HepG2 (cell line): ENCODE results near the gene TMEM184B. TPM values are rescaled to one million over a fixed set of nuclear protein-coding genes. Genes with fewer than 3 reads are reported as not detected.

Experiments used
- ATF7 ChIP-seq, 2 experiments: fragments of 450-650 bp in 1 of 2; sonication (generic) in 1 of 2; formaldehyde crosslinking in 1 of 2; IDR thresholded peaks; 2 replicates each; pipeline versions ENCODE4 v1.4.0 to v1.6.1; 2016 to 2020; ENCODE audit warnings: antibody characterized with exemption in 1 of 2, mild to moderate bottlenecking in 1 of 2, missing genetic modification reagents in 1 of 2
- ATF7-NPFF ChIP-seq: sonication (generic); formaldehyde crosslinking; IDR thresholded peaks from 2 replicates; pipeline ENCODE4 v1.8.1; 2023; ENCODE audit warnings: mild to moderate bottlenecking, low read depth, missing genetic modification reagents, moderate library complexity
- DDIT3 ChIP-seq: sonication (generic); formaldehyde crosslinking; IDR thresholded peaks from 2 replicates; pipeline ENCODE4 v1.4.0; 2020; ENCODE audit warnings: mild to moderate bottlenecking, missing genetic modification reagents
- GPN1 ChIP-seq: sonication (generic); formaldehyde crosslinking; IDR thresholded peaks from 2 replicates; pipeline ENCODE4 v1.5.1; 2020; ENCODE audit warnings: missing genetic modification reagents, borderline replicate concordance
- HES4 ChIP-seq: sonication (generic); formaldehyde crosslinking; IDR thresholded peaks from 2 replicates; pipeline ENCODE4 v1.9.0; 2021; ENCODE audit warnings: mild to moderate bottlenecking, missing genetic modification reagents, borderline replicate concordance
- HMG20A ChIP-seq: IDR thresholded peaks from 2 replicates; pipeline ENCODE4 v1.6.1; 2016; ENCODE audit warnings: borderline replicate concordance
- MYPOP ChIP-seq: sonication (generic); formaldehyde crosslinking; IDR thresholded peaks from 2 replicates; pipeline ENCODE4 v1.8.1; 2023; ENCODE audit warnings: mild to moderate bottlenecking, moderate library complexity, missing genetic modification reagents
- NFRKB ChIP-seq: fragments of 450-650 bp; IDR thresholded peaks from 2 replicates; pipeline ENCODE4 v1.6.1; 2017
- PHF8 ChIP-seq: sonication (generic); formaldehyde crosslinking; IDR thresholded peaks from 2 replicates; pipeline ENCODE4 v1.5.0; 2020; ENCODE audit warnings: missing genetic modification reagents
- RBAK ChIP-seq: sonication (generic); formaldehyde crosslinking; IDR thresholded peaks from 2 replicates; pipeline ENCODE4 v1.5.1; 2020; ENCODE audit warnings: mild to moderate bottlenecking, missing genetic modification reagents
- RBM22 ChIP-seq: fragments of 200-400 bp; formaldehyde crosslinking; optimal IDR thresholded peaks from 2 replicates; pipeline ENCODE3; 2017; ENCODE audit warnings: mild to moderate bottlenecking, low read length, moderate library complexity
- SATB2 ChIP-seq: sonication (generic); formaldehyde crosslinking; IDR thresholded peaks from 2 replicates; pipeline ENCODE4 v1.5.0; 2020; ENCODE audit warnings: missing genetic modification reagents
- SP1 ChIP-seq, 2 experiments: fragments of 450-650 bp in 1 of 2; sonication (generic) in 1 of 2; formaldehyde crosslinking in 1 of 2; IDR thresholded peaks; 2 replicates each; pipeline versions ENCODE4 v1.4.0 to v1.6.1; 2016 to 2020; ENCODE audit warnings: missing genetic modification reagents in 1 of 2
- ZNF207 ChIP-seq: fragments of 450-650 bp; IDR thresholded peaks from 2 replicates; pipeline ENCODE4 v1.6.1; 2016; ENCODE audit warnings: antibody characterized with exemption, borderline replicate concordance
- ZNF296 ChIP-seq: sonication (generic); formaldehyde crosslinking; conservative IDR thresholded peaks from 2 replicates; pipeline ENCODE4 v1.5.0; 2020; ENCODE audit warnings: mild to moderate bottlenecking, missing genetic modification reagents
- ZNF557 ChIP-seq: sonication (generic); formaldehyde crosslinking; IDR thresholded peaks from 2 replicates; pipeline ENCODE4 v1.4.0; 2020; ENCODE audit warnings: missing genetic modification reagents
- ZNF652 ChIP-seq: IDR thresholded peaks from 2 replicates; pipeline ENCODE4 v1.6.1; 2016; ENCODE audit warnings: low read depth, borderline replicate concordance
- ZNF761 ChIP-seq: sonication (generic); formaldehyde crosslinking; conservative IDR thresholded peaks from 2 replicates; pipeline ENCODE4 v1.4.0; 2020; ENCODE audit warnings: mild to moderate bottlenecking, missing genetic modification reagents
- polyA plus RNA-seq, 8 experiments: library from polyadenylated mRNA; depleted of rRNA in 3 of 8; stranded (reverse) in 7 of 8; unstranded in 1 of 8; fragments of >200 nt; fragmentation: Illumina TruSeq in 4 of 8; extraction: Trizol in 4 of 8; gene quantifications; 2 replicates each; pipeline versions ENCODE4 v1.2.1 to v1.2.3, GENCODE V29; 2011 to 2016; ENCODE audit warnings: low read depth in 4 of 8, missing spikeins in 1 of 8, mixed read lengths in 1 of 8; ENCODE audit not compliant: insufficient read depth in 1 of 8
- total RNA-seq, 5 experiments: library from RNA; depleted of rRNA; stranded (reverse); fragments of >200 nt; fragmentation: Illumina TruSeq; extraction: Trizol; gene quantifications; 2 replicates each; pipeline ENCODE4 v1.2.3, GENCODE V29; 2016; ENCODE audit warnings: low read depth in 1 of 5
- TF ChIP-seq, protein P1 (sequence below): IDR thresholded peaks from 2 replicates; pipeline ENCODE4 v1.6.1; 2018; ENCODE audit warnings: missing genetic modification reagents, mild to moderate bottlenecking, missing compliant biosample characterization
- TF ChIP-seq, protein P2 (sequence below): sonication (generic); formaldehyde crosslinking; IDR thresholded peaks from 2 replicates; pipeline ENCODE4 v1.5.0; 2020; ENCODE audit warnings: missing genetic modification reagents, mild to moderate bottlenecking, borderline replicate concordance
- TF ChIP-seq, protein P3 (sequence below): sonication (generic); formaldehyde crosslinking; IDR thresholded peaks from 2 replicates; pipeline ENCODE4 v1.5.1; 2020; ENCODE audit warnings: mild to moderate bottlenecking, missing genetic modification reagents, borderline replicate concordance
- TF ChIP-seq, protein P4 (sequence below), 2 experiments: sonication (generic) in 1 of 2; formaldehyde crosslinking in 1 of 2; IDR thresholded peaks; 2 replicates each; pipeline versions ENCODE4 v1.4.0 to v1.6.1; 2018 to 2020; ENCODE audit warnings: missing genetic modification reagents in 2 of 2, borderline replicate concordance in 1 of 2, low read depth in 1 of 2, mild to moderate bottlenecking in 1 of 2, missing biosample characterization in 1 of 2
- TF ChIP-seq, protein P5 (sequence below): sonication (generic); formaldehyde crosslinking; IDR thresholded peaks from 2 replicates; pipeline ENCODE4 v1.4.0; 2020; ENCODE audit warnings: missing genetic modification reagents

The TMEM184B gene
- total and polyA plus RNA-seq, 2 of the 13 experiments (the other 11 are each of a cell fraction or from before 2014, with no cell fraction given) = 15.9 to 16.0 TPM

GRCh38 chr22:38203090-38203810 is 69.6 kb downstream of the TMEM184B start (continued):
- TF ChIP-seq, protein P1, sequence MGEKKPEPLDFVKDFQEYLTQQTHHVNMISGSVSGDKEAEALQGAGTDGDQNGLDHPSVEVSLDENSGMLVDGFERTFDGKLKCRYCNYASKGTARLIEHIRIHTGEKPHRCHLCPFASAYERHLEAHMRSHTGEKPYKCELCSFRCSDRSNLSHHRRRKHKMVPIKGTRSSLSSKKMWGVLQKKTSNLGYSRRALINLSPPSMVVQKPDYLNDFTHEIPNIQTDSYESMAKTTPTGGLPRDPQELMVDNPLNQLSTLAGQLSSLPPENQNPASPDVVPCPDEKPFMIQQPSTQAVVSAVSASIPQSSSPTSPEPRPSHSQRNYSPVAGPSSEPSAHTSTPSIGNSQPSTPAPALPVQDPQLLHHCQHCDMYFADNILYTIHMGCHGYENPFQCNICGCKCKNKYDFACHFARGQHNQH (CRISPR knock-in tag) = 0 out of 2 replicates have a peak, but pooled peaks have one; percentile 11
- TF ChIP-seq SP1 (IDR thresholded peaks at IDR 0.05) (no peak), SP1 (CRISPR knock-in tag; IDR thresholded peaks at IDR 0.05) (0 out of 2 replicates have a peak, but pooled peaks have one; percentile 12), PHF8 (no peak), SATB2 (CRISPR knock-in tag) (no peak), HES4 (CRISPR knock-in tag) (no peak), ZNF652 (CRISPR knock-in tag) (peak; percentile 80), GPN1 (CRISPR knock-in tag) (no peak), HMG20A (CRISPR knock-in tag) (no peak), ZNF207 (no peak), ZNF761 (CRISPR knock-in tag) (no peak), RBAK (CRISPR knock-in tag) (no peak), ATF7 (IDR thresholded peaks at IDR 0.05) (no peak), ATF7 (CRISPR knock-in tag; IDR thresholded peaks at IDR 0.05) (no peak), ATF7-NPFF (CRISPR knock-in tag) (no peak), DDIT3 (CRISPR knock-in tag) (no peak), ZNF557 (no peak), ZNF296 (CRISPR knock-in tag) (no peak), RBM22 (no peak), NFRKB (no peak), MYPOP (no peak; the same call in 1 of the 2 replicates)
- TF ChIP-seq, protein P2, sequence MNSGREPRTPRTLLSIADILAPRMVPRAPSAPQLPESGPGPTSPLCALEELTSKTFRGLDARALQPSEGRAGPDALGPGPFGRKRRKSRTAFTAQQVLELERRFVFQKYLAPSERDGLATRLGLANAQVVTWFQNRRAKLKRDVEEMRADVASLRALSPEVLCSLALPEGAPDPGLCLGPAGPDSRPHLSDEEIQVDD (CRISPR knock-in tag) = no peak
- TF ChIP-seq, protein P3, sequence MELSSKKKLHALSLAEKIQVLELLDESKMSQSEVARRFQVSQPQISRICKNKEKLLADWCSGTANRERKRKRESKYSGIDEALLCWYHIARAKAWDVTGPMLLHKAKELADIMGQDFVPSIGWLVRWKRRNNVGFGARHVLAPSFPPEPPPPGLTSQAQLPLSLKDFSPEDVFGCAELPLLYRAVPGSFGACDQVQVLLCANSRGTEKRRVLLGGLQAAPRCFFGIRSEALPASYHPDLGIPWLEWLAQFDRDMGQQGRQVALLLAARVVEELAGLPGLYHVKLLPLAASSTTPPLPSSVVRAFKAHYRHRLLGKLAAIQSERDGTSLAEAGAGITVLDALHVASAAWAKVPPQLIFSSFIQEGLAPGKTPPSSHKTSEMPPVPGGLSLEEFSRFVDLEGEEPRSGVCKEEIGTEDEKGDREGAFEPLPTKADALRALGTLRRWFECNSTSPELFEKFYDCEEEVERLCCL = no peak
- TF ChIP-seq, protein P4, sequence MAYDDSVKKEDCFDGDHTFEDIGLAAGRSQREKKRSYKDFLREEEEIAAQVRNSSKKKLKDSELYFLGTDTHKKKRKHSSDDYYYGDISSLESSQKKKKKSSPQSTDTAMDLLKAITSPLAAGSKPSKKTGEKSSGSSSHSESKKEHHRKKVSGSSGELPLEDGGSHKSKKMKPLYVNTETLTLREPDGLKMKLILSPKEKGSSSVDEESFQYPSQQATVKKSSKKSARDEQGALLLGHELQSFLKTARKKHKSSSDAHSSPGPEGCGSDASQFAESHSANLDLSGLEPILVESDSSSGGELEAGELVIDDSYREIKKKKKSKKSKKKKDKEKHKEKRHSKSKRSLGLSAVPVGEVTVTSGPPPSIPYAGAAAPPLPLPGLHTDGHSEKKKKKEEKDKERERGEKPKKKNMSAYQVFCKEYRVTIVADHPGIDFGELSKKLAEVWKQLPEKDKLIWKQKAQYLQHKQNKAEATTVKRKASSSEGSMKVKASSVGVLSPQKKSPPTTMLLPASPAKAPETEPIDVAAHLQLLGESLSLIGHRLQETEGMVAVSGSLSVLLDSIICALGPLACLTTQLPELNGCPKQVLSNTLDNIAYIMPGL (CRISPR knock-in tag; IDR thresholded peaks at IDR 0.05; ENCODE audit: borderline replicate concordance in 1 of 2, low read depth in 1 of 2) = no peak
- TF ChIP-seq, protein P5, sequence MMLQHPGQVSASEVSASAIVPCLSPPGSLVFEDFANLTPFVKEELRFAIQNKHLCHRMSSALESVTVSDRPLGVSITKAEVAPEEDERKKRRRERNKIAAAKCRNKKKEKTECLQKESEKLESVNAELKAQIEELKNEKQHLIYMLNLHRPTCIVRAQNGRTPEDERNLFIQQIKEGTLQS = no peak
